ENCODE results near the gene TLK2.
"Not testable (repeated sequence)": the region's sequence is repeated elsewhere in the genome, so short reads cannot be mapped to it uniquely, and the experiment has no call there.

TLK2 gene

GRCh38 chr17:62595484-62595883, 116.9 kb downstream of the TLK2 start:
- DNase-seq (ENCODE audit: low read depth) = no peak
- no peak for TF ChIP-seq CTCF (IDR thresholded peaks at IDR 0.05; ENCODE audit: control insufficient read depth, extremely low read depth, insufficient read depth)
- H3K4me3 ChIP-seq (ENCODE audit: low read depth, low read length) = no peak overlapping the region

GRCh38 chr17:62596662-62597061, 118.0 kb downstream of the TLK2 start:
- no peak for TF ChIP-seq CTCF (IDR thresholded peaks at IDR 0.05; ENCODE audit: control insufficient read depth, extremely low read depth, insufficient read depth)
- H3K4me3 ChIP-seq (ENCODE audit: low read depth, low read length) = no peak overlapping the region
- no peak for DNase-seq (ENCODE audit: low read depth)

GRCh38 chr17:62597150-62597549, 118.5 kb downstream of the TLK2 start:
- no peak for DNase-seq (ENCODE audit: low read depth)
- H3K4me3 ChIP-seq (ENCODE audit: low read depth, low read length) = no peak overlapping the region
- no peak for TF ChIP-seq CTCF (IDR thresholded peaks at IDR 0.05; ENCODE audit: control insufficient read depth, extremely low read depth, insufficient read depth)

- DNase-seq (ENCODE audit: low read depth) = no peak
- H3K4me3 ChIP-seq (ENCODE audit: low read depth, low read length) = no peak overlapping the region
- TF ChIP-seq CTCF (IDR thresholded peaks at IDR 0.05; ENCODE audit: control insufficient read depth, extremely low read depth, insufficient read depth) = no peak
Measured at GRCh38 chr17:62597920-62598319, 119.3 kb downstream of the TLK2 start.

- TF ChIP-seq CTCF (IDR thresholded peaks at IDR 0.05; ENCODE audit: control insufficient read depth, extremely low read depth, insufficient read depth) = no peak
- no peak for DNase-seq (ENCODE audit: low read depth)
- H3K4me3 ChIP-seq (ENCODE audit: low read depth, low read length) = no peak overlapping the region
Measured at GRCh38 chr17:62599964-62600657, 121.5 kb downstream of the TLK2 start.

GRCh38 chr17:62600805-62601204, 122.2 kb downstream of the TLK2 start:
- no peak overlapping the region for H3K4me3 ChIP-seq (ENCODE audit: low read depth, low read length)
- no peak for TF ChIP-seq CTCF (IDR thresholded peaks at IDR 0.05; ENCODE audit: control insufficient read depth, extremely low read depth, insufficient read depth)
- DNase-seq (ENCODE audit: low read depth) = no peak

- no peak for TF ChIP-seq CTCF (IDR thresholded peaks at IDR 0.05; ENCODE audit: control insufficient read depth, extremely low read depth, insufficient read depth)
- no peak for DNase-seq (ENCODE audit: low read depth)
- no peak overlapping the region for H3K4me3 ChIP-seq (ENCODE audit: low read depth, low read length)
Measured at GRCh38 chr17:62601471-62601870, 122.8 kb downstream of the TLK2 start.

GRCh38 chr17:62603783-62604182, 125.2 kb downstream of the TLK2 start:
- not testable (repeated sequence) for H3K4me3 ChIP-seq (ENCODE audit: low read depth, low read length)

More at GRCh38 chr17:62603783-62604182, 125.2 kb downstream of the TLK2 start:
- DNase-seq (ENCODE audit: low read depth) = not testable (repeated sequence)

Measured in LNCaP clone FGC (cell line).